Hepatocyte (in vitro differentiated cells): ENCODE results near the gene CHSY1.

Experiments used
- EZH2 ChIP-seq: fragments of 200-600 bp; sonication (generic); IDR thresholded peaks from 2 replicates; pipeline ENCODE4 v1.6.1; 2016; ENCODE audit warnings: antibody characterized with exemption, mild to moderate bottlenecking, borderline replicate concordance
- EZH2phosphoT487 ChIP-seq: fragments of 200-600 bp; sonication (generic); IDR thresholded peaks from one replicate; pipeline ENCODE4 v1.6.1; 2018; ENCODE audit warnings: antibody characterized with exemption, mild to moderate bottlenecking, low read depth, moderate library complexity; ENCODE audit not compliant: unreplicated experiment, severe bottlenecking
- TF ChIP-seq, protein P1 (sequence below): fragments of 200-600 bp; sonication (generic); IDR thresholded peaks from 2 replicates; pipeline ENCODE4 v1.5.1; 2016; ENCODE audit warnings: antibody characterized with exemption, mild to moderate bottlenecking; ENCODE audit not compliant: poor library complexity

DNA sequence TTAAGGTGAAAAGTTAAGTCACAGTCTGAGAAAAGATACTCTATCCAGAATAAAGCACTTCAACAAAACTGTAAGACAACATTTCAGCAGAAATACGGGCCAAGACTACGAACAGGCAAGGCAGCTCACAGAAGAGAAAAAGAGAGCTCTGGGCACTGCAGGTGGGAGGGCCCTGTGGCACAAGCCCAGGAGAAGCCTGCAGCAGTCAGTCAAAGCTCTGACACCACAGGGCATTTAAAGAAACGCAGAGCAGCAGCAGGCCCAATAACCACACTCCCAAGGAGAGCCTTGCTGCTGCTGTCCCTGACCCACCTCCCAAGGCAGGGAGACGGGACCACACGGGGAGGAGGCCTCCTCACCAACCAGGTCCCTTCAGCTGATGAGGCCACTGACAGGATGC is 19.2 kb downstream of the CHSY1 start:
- TF ChIP-seq EZH2phosphoT487 (no peak), EZH2 (no peak)
- TF ChIP-seq, protein P1, sequence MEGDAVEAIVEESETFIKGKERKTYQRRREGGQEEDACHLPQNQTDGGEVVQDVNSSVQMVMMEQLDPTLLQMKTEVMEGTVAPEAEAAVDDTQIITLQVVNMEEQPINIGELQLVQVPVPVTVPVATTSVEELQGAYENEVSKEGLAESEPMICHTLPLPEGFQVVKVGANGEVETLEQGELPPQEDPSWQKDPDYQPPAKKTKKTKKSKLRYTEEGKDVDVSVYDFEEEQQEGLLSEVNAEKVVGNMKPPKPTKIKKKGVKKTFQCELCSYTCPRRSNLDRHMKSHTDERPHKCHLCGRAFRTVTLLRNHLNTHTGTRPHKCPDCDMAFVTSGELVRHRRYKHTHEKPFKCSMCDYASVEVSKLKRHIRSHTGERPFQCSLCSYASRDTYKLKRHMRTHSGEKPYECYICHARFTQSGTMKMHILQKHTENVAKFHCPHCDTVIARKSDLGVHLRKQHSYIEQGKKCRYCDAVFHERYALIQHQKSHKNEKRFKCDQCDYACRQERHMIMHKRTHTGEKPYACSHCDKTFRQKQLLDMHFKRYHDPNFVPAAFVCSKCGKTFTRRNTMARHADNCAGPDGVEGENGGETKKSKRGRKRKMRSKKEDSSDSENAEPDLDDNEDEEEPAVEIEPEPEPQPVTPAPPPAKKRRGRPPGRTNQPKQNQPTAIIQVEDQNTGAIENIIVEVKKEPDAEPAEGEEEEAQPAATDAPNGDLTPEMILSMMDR: no peak
